GM12864 (cell line): ENCODE measurements around the gene SLC1A5.
"Not testable (repeated sequence)": the region's sequence is repeated elsewhere in the genome, so short reads cannot be mapped to it uniquely, and the experiment has no call there.

Source experiments
- DNase-seq: peaks from one replicate; pipeline ENCODE4 v3.0.0-alpha.2; 2011; ENCODE audit warnings: low read depth
- H3K4me3 ChIP-seq: 2 replicates; pipeline ENCODE4 v1.5.1; 2011; ENCODE audit warnings: mild to moderate bottlenecking, low read depth, low read length, control low read depth
- TF ChIP-seq, protein P1 (sequence below): IDR thresholded peaks from 2 replicates; pipeline ENCODE4 v1.5.1; 2011; ENCODE audit warnings: low read depth, mild to moderate bottlenecking, moderate library complexity, low read length, control low read depth, inconsistent platforms; ENCODE audit errors: missing control alignments

The SLC1A5 gene

DNA sequence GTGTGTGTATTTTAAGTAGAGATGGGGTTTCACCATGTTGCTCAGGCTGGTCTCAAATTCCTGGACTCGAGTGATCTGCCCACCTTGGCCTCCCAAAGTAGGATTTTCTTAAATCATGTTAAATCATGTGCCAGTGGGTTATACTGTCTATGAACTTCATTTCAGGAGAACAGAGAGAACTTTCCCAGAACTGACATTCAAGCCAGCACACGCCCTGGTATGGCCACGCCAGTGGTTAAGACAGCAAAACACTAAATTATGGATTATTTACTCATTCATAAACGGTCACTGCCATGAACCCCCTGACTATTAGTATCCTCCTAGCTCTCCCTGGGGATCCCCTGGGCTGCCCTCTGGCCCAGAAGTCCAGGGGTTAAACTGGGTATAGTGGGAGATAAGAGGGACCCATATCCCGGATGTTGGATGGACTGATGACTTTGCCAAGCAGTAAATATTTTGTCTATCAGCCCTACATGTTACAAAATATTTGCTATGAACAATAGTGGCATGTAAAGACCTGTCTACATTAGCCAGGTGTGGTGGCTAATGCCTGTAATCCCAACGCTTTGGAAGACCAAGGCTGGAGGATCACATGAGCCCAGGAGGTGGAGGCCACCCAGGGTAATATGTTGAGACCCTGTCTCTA lies 26.0 kb downstream of the SLC1A5 start:
- H3K4me3 ChIP-seq: no peak overlapping the region
- DNase-seq: no peak

DNA sequence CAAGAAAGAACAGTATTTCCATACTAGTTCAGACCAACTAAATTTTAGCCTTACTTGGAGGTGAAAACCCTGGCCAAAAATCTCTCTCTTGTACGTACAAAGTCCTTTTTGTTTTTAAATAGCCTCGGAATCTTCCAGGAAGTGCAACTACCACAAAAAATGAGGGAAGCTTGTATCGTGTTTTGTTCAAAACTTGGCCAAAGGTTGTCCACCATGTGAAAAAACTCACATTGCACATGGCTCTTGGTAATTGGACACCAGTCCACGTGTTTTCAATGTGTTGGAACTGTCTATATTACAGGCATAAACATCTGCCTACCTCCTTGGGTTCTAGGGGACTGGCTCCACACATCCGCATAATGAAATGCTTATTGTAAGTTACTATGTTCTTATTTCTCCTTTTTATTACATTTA lies 27.0 kb downstream of the SLC1A5 start:
- no peak for DNase-seq
- no peak overlapping the region for H3K4me3 ChIP-seq
- TF ChIP-seq, protein P1, sequence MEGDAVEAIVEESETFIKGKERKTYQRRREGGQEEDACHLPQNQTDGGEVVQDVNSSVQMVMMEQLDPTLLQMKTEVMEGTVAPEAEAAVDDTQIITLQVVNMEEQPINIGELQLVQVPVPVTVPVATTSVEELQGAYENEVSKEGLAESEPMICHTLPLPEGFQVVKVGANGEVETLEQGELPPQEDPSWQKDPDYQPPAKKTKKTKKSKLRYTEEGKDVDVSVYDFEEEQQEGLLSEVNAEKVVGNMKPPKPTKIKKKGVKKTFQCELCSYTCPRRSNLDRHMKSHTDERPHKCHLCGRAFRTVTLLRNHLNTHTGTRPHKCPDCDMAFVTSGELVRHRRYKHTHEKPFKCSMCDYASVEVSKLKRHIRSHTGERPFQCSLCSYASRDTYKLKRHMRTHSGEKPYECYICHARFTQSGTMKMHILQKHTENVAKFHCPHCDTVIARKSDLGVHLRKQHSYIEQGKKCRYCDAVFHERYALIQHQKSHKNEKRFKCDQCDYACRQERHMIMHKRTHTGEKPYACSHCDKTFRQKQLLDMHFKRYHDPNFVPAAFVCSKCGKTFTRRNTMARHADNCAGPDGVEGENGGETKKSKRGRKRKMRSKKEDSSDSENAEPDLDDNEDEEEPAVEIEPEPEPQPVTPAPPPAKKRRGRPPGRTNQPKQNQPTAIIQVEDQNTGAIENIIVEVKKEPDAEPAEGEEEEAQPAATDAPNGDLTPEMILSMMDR: no peak

More for the DNA sequence above, 26.0 kb downstream of the SLC1A5 start:
- TF ChIP-seq, protein P1: no peak

DNA sequence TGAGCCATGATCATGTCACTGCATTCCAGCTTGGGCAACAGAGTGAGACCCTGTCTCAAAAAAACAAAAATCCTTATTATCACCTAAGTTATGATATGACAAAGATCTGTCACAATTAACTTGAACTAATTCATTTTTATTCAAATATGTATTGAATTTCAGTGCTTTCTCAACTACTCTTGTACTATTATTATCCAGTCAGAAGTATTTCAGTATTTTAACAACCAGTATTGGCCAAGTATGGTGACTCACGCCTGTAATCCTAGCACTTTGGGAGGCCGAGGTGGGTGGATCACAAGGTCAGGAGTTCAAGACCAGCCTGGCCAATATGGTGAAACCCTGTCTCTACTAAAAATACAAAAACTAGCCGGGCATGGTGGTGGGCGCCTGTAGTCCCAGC lies 27.5 kb downstream of the SLC1A5 start:
- DNase-seq, H3K4me3 ChIP-seq: not testable (repeated sequence)

DNA sequence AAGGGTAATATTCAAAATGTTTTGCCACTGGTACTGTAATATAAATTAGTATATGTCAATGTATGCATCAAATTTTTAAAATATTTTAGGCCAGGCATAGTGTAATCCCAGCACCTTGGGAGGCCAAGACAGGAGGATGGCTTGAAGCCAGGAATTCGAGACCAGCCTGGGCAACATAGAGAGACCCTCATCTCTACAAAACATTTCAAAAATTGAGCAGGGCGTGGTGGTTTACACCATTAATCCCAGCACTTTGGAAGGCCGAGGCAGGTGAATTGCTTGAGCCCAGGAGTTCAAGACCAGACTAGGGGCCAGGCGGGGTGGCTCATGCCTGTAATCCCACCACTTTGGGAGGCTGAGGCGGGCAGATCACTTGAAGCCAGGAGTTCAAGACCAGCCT lies 28.0 kb downstream of the SLC1A5 start:
- no peak for DNase-seq
- TF ChIP-seq, protein P1: no peak
- no peak overlapping the region for H3K4me3 ChIP-seq

DNA sequence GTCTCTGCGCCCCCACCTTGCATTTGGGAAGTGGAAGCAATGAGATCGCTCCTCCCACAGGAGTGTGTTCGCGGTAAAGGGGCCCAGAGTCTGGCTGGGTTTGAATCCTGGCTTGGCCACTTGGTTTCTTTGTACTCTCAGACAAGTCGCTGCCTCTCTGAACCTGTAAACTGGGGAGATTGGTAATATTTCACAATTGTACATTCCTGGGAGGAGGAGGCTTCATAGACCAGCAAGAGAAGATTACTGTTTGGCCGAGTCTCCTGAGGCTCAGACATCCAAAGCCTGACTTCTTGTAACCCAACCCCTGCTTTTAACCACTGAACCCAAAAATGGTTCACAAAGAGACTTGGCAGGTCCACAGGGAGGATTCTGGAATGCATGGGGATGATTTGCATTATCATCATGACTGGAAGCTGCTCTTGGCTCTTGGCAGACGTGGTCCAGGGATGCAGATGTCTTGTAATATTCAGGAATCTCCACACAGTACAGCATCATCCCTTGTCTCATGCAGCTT lies 28.5 kb downstream of the SLC1A5 start:
- no peak overlapping the region for H3K4me3 ChIP-seq
- DNase-seq: no peak
- TF ChIP-seq, protein P1: no peak

DNA sequence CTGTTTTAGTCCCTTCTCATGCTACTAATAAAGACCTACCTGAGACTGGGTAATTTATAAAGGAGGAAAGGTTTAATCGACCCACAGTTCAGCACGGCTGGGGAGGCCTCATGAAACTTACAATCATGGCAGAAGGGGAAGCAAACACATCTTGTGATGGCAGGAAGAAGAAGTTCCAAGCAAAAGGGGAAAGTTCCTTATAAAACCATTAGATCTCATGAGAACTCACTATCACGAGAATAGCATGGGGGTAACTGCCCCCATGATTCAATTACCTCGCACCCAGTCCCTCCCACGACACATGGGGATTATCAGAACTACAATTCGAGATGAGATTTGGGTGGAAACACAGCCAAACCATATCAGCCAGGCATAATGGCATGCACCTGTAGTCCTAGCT lies 29.2 kb downstream of the SLC1A5 start:
- TF ChIP-seq, protein P1: no peak
- DNase-seq: no peak
- no peak overlapping the region for H3K4me3 ChIP-seq

DNA sequence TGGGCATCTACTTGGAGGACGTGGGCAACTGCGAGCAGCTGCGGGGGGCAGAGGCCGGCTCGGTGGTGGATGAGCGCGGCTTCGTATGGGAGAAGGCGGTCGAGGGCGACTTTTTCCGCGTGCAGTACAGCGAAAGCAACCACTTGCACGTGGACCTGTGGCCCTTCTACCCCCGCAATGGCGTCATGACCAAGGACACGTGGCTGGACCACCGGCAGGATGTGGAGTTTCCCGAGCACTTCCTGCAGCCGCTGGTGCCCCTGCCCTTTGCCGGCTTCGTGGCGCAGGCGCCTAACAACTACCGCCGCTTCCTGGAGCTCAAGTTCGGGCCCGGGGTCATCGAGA lies 31.9 kb downstream of the SLC1A5 start:
- no peak for DNase-seq
- TF ChIP-seq, protein P1: no peak
- H3K4me3 ChIP-seq: no peak overlapping the region
